ENCODE results near the gene TMEM174.
"Not testable (repeated sequence)": the region's sequence is repeated elsewhere in the genome, so short reads cannot be mapped to it uniquely, and the experiment has no call there.

DNA sequence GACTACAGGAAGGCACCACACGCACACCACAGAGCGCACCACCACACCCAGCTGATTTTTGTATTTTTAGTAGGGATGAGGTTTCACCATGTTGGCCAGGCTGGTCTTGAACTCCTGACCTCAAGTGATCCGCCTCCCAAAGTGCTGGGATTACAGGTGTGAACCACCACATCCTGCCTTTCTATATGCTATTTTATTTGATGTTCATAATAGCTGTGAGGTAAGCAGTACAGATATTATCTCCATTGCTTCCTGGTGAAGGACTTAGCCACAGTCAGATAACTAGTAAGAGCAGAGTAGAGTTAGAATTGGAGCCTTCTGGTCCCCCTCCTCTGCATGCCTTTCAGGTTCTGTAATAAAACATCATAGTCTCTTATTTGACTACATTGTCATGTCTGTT lies 46.3 kb downstream of the TMEM174 start:
- TF ChIP-seq YY1 (IDR thresholded peaks at IDR 0.05); HNF4G (IDR thresholded peaks at IDR 0.05); HNF4A (conservative IDR thresholded peaks at IDR 0.05); JUND (IDR thresholded peaks at IDR 0.05); TAF1 (conservative IDR thresholded peaks at IDR 0.05); ZBTB33 (IDR thresholded peaks at IDR 0.05); NR2F2 (IDR thresholded peaks at IDR 0.05); GABPA (IDR thresholded peaks at IDR 0.05 in 1 of 2, conservative IDR thresholded peaks at IDR 0.05 in 1 of 2); EGR1 (IDR thresholded peaks at IDR 0.05; ENCODE audit: low read depth in 2 of 2): not testable (repeated sequence)
- TF ChIP-seq, protein P1, sequence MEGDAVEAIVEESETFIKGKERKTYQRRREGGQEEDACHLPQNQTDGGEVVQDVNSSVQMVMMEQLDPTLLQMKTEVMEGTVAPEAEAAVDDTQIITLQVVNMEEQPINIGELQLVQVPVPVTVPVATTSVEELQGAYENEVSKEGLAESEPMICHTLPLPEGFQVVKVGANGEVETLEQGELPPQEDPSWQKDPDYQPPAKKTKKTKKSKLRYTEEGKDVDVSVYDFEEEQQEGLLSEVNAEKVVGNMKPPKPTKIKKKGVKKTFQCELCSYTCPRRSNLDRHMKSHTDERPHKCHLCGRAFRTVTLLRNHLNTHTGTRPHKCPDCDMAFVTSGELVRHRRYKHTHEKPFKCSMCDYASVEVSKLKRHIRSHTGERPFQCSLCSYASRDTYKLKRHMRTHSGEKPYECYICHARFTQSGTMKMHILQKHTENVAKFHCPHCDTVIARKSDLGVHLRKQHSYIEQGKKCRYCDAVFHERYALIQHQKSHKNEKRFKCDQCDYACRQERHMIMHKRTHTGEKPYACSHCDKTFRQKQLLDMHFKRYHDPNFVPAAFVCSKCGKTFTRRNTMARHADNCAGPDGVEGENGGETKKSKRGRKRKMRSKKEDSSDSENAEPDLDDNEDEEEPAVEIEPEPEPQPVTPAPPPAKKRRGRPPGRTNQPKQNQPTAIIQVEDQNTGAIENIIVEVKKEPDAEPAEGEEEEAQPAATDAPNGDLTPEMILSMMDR (IDR thresholded peaks at IDR 0.05; ENCODE audit: low read depth, low read length, missing input control): not testable (repeated sequence)
- TF ChIP-seq, protein P2, sequence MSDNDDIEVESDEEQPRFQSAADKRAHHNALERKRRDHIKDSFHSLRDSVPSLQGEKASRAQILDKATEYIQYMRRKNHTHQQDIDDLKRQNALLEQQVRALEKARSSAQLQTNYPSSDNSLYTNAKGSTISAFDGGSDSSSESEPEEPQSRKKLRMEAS (IDR thresholded peaks at IDR 0.05): not testable (repeated sequence)
